Progenitor cell of endocrine pancreas (in vitro differentiated cells): ENCODE measurements around the gene TMEM178B. TPM values are rescaled to one million over a fixed set of nuclear protein-coding genes. Genes with fewer than 3 reads are reported as not detected.
"Not testable (repeated sequence)": the region's sequence is repeated elsewhere in the genome, so short reads cannot be mapped to it uniquely, and the experiment has no call there.

Experiments
- DNase-seq: peaks from one replicate; pipeline ENCODE4 v3.0.0; 2021; ENCODE audit warnings: low spot score; ENCODE audit not compliant: unreplicated experiment
- H3K27ac Mint-ChIP-seq: 2 replicates; pipeline ENCODE4 v1.8.0; 2021; ENCODE audit warnings: mild to moderate bottlenecking, moderate library complexity, mixed read lengths
- H3K27me3 Mint-ChIP-seq: 2 replicates; pipeline ENCODE4 v1.8.0; 2021; ENCODE audit warnings: mixed read lengths
- H3K36me3 Mint-ChIP-seq: 2 replicates; pipeline ENCODE4 v1.8.0; 2022; ENCODE audit warnings: mixed read lengths; ENCODE audit not compliant: insufficient read depth
- H3K4me1 Mint-ChIP-seq: 2 replicates; pipeline ENCODE4 v1.8.0; 2021; ENCODE audit warnings: low read depth, mixed read lengths
- H3K4me3 Mint-ChIP-seq: 2 replicates; pipeline ENCODE4 v1.8.0; 2021; ENCODE audit warnings: low read depth, mild to moderate bottlenecking, moderate library complexity, mixed read lengths
- H3K9me3 Mint-ChIP-seq: 2 replicates; pipeline ENCODE4 v1.8.0; 2021; ENCODE audit warnings: low read depth, mixed read lengths
- total RNA-seq: library from RNA; stranded (reverse); gene quantifications from 2 replicates; pipeline ENCODE4 v1.2.1, GENCODE V29; 2021
- TF ChIP-seq, protein P1 (sequence below): fragments of 200-600 bp; sonication (generic); IDR thresholded peaks from one replicate; pipeline ENCODE4 v1.5.0; 2021; ENCODE audit warnings: antibody characterized with exemption, mild to moderate bottlenecking; ENCODE audit not compliant: unreplicated experiment

The TMEM178B gene
- total RNA-seq, 1 donor from 2014 or later = 2.8 TPM

DNA sequence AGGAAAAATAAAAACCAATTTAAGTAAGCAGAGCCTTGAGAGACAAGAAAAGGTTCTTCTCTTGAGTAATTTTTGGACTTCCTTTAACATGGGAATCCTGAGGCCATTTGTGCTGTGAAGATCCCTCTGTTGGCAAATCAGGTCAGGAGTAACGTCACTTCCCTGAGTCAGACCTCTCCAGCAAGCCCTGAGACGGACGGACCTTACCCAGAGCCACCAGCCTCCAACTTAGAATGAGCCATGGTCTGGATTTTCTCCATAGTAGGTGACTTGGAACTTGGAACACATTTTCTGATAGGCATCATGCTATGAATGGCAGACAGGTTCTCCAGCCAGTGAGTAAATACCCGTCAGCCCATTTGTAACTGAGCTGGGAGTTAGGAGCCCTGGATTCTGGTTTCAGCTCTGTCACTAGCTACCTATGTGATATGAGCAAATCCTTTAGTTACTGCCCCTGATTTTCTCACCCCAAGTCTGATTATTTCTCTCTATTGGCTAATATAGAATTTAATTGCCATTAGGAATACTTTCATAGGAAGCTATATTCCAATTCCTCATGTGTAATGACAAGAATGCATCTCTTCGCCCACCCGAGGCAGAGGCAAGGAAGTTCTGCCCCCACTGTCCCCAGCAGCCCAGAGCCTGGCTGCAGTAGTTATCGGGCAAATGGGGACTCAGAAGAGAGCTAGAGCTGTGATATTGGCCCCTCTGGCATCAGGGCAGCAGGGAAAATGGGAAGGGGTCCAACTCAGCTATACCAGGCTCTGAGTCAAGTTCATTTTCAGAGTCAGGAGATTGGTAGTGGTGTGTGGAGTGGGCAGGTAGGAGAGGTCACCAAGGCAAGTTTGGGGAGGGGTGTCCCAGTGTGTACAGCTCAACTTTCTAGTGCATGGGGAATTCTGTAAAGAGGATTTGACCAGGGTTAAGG, 323.6 kb downstream of the TMEM178B start:
- DNase-seq = no peak
- no peaks in the 10 kb centered on the region for H3K9me3 Mint-ChIP-seq
- no peak overlapping the region for H3K4me3 Mint-ChIP-seq
- no peaks in the 10 kb centered on the region for H3K36me3 Mint-ChIP-seq
- no peak overlapping the region for H3K27ac Mint-ChIP-seq
- TF ChIP-seq, protein P1, sequence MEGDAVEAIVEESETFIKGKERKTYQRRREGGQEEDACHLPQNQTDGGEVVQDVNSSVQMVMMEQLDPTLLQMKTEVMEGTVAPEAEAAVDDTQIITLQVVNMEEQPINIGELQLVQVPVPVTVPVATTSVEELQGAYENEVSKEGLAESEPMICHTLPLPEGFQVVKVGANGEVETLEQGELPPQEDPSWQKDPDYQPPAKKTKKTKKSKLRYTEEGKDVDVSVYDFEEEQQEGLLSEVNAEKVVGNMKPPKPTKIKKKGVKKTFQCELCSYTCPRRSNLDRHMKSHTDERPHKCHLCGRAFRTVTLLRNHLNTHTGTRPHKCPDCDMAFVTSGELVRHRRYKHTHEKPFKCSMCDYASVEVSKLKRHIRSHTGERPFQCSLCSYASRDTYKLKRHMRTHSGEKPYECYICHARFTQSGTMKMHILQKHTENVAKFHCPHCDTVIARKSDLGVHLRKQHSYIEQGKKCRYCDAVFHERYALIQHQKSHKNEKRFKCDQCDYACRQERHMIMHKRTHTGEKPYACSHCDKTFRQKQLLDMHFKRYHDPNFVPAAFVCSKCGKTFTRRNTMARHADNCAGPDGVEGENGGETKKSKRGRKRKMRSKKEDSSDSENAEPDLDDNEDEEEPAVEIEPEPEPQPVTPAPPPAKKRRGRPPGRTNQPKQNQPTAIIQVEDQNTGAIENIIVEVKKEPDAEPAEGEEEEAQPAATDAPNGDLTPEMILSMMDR = no peak
- peaks cover 9% of the 10 kb centered on the region for H3K4me1 Mint-ChIP-seq
- H3K27me3 Mint-ChIP-seq = peaks cover 23% of the 10 kb centered on the region

DNA sequence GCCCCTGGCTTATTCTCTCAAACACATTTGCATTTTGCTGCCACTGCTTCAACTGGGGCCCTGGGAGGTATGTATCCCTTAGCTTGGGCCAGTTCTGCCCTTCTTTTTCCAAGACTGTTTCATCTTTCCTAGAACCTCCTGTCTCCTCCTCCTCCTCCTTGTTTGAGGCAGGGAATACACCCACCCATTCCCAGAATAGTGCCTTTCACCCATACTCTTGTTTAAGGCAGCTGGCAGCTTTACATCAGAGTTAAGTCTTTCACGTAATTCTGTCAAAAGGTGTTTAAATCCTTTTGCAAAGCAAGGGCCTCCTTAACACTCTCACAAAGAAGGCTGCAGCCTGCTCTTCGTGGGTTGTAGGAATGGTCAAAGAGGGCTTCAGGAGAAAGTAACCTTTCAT, 326.5 kb downstream of the TMEM178B start:
- DNase-seq = no peak
- TF ChIP-seq, protein P1 = no peak
- H3K9me3 Mint-ChIP-seq = no peaks in the 10 kb centered on the region
- peaks cover 23% of the 10 kb centered on the region for H3K27me3 Mint-ChIP-seq
- H3K36me3 Mint-ChIP-seq = no peaks in the 10 kb centered on the region
- no peak overlapping the region for H3K4me3 Mint-ChIP-seq
- H3K27ac Mint-ChIP-seq = no peak overlapping the region
- H3K4me1 Mint-ChIP-seq = peaks cover 9% of the 10 kb centered on the region

DNA sequence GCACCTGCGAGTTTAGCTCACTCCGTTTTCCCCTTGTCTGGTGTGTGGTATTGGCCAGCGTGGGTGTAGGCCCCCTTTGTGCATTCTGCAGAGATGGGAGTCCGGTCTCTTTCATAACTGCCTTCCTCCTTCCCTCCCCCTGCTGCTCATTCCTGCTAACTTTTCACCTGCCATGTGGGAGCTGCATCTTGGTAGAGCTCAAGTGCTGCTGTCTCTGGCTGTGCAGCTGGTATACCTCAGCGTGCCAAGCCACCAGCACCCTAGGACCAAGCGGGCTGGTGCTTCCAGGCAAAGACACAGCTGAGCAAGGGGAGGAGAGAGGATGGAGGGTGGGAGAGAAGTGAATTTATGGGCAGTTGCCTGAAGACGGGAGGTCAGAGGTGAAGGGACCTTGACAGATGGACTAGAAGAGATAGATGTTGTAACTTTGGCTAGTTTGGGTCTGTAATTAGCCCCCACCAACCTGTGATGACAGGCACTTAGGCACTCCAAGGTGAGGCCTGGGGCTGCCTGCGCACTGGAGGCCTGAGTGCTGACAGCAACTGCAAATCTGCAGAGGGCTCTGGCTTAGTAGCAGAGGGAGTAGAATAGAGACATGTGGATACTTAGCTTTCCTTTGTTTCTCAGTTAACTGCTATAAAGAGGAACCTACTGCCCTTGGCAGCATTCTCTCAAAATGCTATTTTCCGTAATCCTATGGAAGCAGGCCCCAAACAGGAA, 328.6 kb downstream of the TMEM178B start:
- Mint-ChIP-seq H3K9me3 (no peaks in the 10 kb centered on the region), H3K36me3 (no peaks in the 10 kb centered on the region), H3K4me3 (no peak overlapping the region), H3K4me1 (peaks cover 9% of the 10 kb centered on the region), H3K27ac (no peak overlapping the region), H3K27me3 (peaks cover 26% of the 10 kb centered on the region)
- no peak for DNase-seq
- TF ChIP-seq, protein P1 = no peak

DNA sequence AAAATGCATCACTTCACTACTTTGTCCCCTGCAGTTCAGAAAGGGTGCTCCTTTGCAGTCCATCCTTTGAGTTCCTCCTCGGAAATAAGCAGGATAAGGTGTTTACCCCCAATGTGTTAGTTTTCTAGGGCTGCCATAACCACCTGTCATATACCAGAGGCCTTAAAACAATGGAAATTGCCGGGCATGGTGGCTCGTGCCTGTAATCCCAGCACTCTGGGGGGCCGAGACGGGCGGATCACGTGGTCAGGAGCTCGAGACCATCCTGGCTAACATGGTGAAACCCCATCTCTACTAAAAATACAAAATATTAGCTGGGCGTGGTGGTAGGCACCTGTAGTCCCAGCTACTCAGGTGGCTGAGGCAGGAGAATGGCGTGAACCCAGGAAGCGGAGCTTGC, 330.0 kb downstream of the TMEM178B start:
- H3K4me3 Mint-ChIP-seq, H3K4me1 Mint-ChIP-seq, H3K9me3 Mint-ChIP-seq, DNase-seq, H3K27ac Mint-ChIP-seq, H3K36me3 Mint-ChIP-seq: not testable (repeated sequence)
- peaks cover 20% of the 10 kb centered on the region for H3K27me3 Mint-ChIP-seq

DNA sequence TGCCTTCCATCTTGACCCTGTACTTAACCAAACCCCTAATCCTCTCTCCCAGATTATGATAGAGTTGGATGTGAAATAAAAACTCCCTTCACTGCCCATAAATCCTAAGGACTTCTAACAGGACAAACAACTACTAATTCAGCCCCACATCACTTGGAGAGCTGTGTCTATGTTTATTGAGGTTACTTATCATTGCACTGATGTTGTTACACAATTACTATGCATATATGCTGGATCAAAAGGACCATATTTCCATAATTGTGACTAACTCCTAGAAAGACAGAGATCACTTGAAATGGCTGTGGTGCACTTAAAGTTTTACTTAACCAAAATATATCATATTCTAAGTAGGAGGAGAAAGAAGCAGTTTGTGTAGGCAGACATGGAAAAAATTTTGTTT, 332.5 kb downstream of the TMEM178B start:
- Mint-ChIP-seq H3K4me3 (no peak overlapping the region), H3K36me3 (no peaks in the 10 kb centered on the region), H3K27me3 (peaks cover 17% of the 10 kb centered on the region), H3K27ac (no peak overlapping the region), H3K4me1 (peaks cover 9% of the 10 kb centered on the region), H3K9me3 (no peaks in the 10 kb centered on the region)
- DNase-seq = no peak
- TF ChIP-seq, protein P1 = no peak
